Spleen (tissue), 11 donors: Measurements from ENCODE around the gene TP63. TPM values are rescaled to one million over a fixed set of nuclear protein-coding genes. Genes with fewer than 3 reads are reported as not detected.

Source experiments
- DNase-seq: peaks from one replicate; pipeline ENCODE4 v3.0.0-alpha.2; 2020
- H3K27ac ChIP-seq, 8 donors: fragments of 200-600 bp; sonication (generic) in 7 of 8; 1 replicate in 4 of 8; 2 replicates in 4 of 8; pipeline versions ENCODE4 v1.5.0 to v1.8.0; 2016 to 2021; ENCODE audit warnings: inconsistent platforms in 4 of 8, mild to moderate bottlenecking in 4 of 8, moderate library complexity in 1 of 8
- H3K27me3 ChIP-seq, 7 donors: fragments of 200-600 bp; sonication (generic) in 6 of 7; replicated peaks in 1 of 7; 1 replicate in 4 of 7; 2 replicates in 3 of 7; pipeline versions ENCODE4 v1.5.0 to v1.8.0; 2016 to 2021; ENCODE audit warnings: inconsistent platforms in 3 of 7, mild to moderate bottlenecking in 1 of 7
- H3K36me3 ChIP-seq, 6 donors: fragments of 200-600 bp; sonication (generic) in 5 of 6; 1 replicate in 4 of 6; 2 replicates in 2 of 6; pipeline versions ENCODE4 v1.5.0 to v1.8.0; 2016 to 2021; ENCODE audit warnings: inconsistent platforms in 2 of 6
- H3K4me1 ChIP-seq, 6 donors: fragments of 200-600 bp; sonication (generic) in 5 of 6; 1 replicate in 3 of 6; 2 replicates in 3 of 6; pipeline versions ENCODE4 v1.5.0 to v1.8.0; 2016 to 2021; ENCODE audit warnings: inconsistent platforms in 3 of 6
- H3K4me3 ChIP-seq, 8 donors: fragments of 200-600 bp; sonication (generic) in 7 of 8; 1 replicate in 4 of 8; 2 replicates in 4 of 8; pipeline versions ENCODE4 v1.5.0 to v1.8.0; 2016 to 2021; ENCODE audit warnings: inconsistent platforms in 4 of 8, mild to moderate bottlenecking in 4 of 8, moderate library complexity in 2 of 8
- H3K9me3 ChIP-seq, 8 donors: fragments of 200-600 bp; sonication (generic) in 7 of 8; 1 replicate in 4 of 8; 2 replicates in 4 of 8; pipeline versions ENCODE4 v1.5.0 to v1.8.0; 2016 to 2021; ENCODE audit warnings: inconsistent platforms in 4 of 8
- POLR2A ChIP-seq, 3 donors: fragments of 450-650 bp; IDR thresholded peaks; one replicate each; pipeline ENCODE4 v1.5.1; 2017; ENCODE audit warnings: antibody characterized with exemption in 3 of 3, mild to moderate bottlenecking in 1 of 3
- POLR2AphosphoS5 ChIP-seq, 3 donors: sonication (generic); formaldehyde crosslinking; IDR thresholded peaks; one replicate each; pipeline ENCODE4 v1.5.1; 2017; ENCODE audit warnings: antibody characterized with exemption in 3 of 3
- WGBS, 5 donors: extraction: QIAGEN DNeasy Blood & Tissue Kit in 3 of 5; methylation state at CpG; one replicate each; pipeline versions ENCODE4 v1.1.5 to v1.1.7; 2013 to 2018; 5-methylcytosine and 5-hydroxymethylcytosine counted together
- intact Hi-C: fragments of 100-400 bp; cut with DNase I; formaldehyde crosslinking; loops from one replicate; pipeline ENCODE4 v1.15.0; 2023; ENCODE audit warnings: low total_unique reads
- polyA plus RNA-seq, 3 donors: library from polyadenylated mRNA; stranded (reverse); fragments of 200-250 nt; gene quantifications; one replicate each; pipeline ENCODE4 v1.2.1, GENCODE V29; 2013
- total RNA-seq, 7 donors: library from RNA; depleted of rRNA in 3 of 7; stranded (reverse); fragments of >200 nt in 3 of 7; fragmentation: NEBNext Ultra II Directional in 4 of 7; extraction: Animal tissue kit (Norgen Biotek cat#: 25700) in 4 of 7; gene quantifications; one replicate each; pipeline versions ENCODE4 v1.1.0 to v1.2.1, GENCODE V29; 2016 to 2021
- TF ChIP-seq, protein P1 (sequence below), 11 experiments: fragments of 200-600 bp in 7 of 11; fragments of 450-650 bp in 4 of 11; sonication (generic) in 4 of 11; IDR thresholded peaks in 8 of 11; conservative IDR thresholded peaks in 3 of 11; 1 replicate in 7 of 11; 2 replicates in 4 of 11; pipeline versions ENCODE4 v1.4.0 to v1.8.0; 2016 to 2021; ENCODE audit warnings: antibody characterized with exemption in 11 of 11, inconsistent platforms in 4 of 11, mild to moderate bottlenecking in 1 of 11
- donor health status: healthy with polysubstance abuse.
- donor health status: DM: no; HTN: no; CAD: no; lungs with moderate emphysema.
- donor health status: DM: no; HTN: no; CAD: no.
- donor health status: Bipolar disorder and iron deficiency.
- donor health status: healthy.
- donor health status: DM: no; HTN: no; CAD: no.
- donor health status: DM: yes; HTN: yes; CAD: no.

The TP63 gene
- total and polyA plus RNA-seq, 10 donors, result 0.09 to 0.68 (median 0.29) TPM

DNA sequence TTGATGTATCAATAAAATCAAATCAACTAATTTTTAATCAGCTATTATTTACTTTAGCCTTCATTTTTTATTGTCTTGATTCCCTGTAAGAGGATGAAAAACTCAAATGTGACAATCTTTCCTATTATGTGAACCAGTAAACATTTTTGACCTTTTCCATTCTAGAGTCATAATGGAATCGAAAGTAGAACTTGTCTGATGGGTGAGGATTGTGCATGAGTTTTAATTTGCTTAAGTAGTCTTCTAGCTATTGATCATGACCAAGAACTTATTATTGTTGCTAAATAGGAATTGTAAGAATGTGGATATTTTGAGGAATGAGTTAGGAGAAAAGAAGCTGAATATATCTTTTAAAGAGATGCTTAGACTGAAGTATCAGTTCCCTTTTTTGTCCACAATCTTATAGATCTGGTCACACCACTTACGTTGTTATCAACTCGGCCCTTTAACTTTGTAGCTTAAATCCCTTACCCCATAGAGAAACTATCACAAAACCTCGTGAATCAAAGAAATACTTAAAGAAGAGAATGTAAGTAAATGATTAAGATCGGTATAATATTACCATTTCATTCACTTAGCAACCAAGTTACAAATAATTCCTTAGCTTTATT lies 147.3 kb downstream of the TP63 start:
- intact Hi-C loops, result no loop called here
- DNase-seq, result no peak
- Histone ChIP-seq H3K4me1 (peaks cover 0 to 4% (median 0%) of the 10 kb centered on the region in 6 donors), H3K4me3 (no peak overlapping the region), H3K36me3 (no peaks in the 10 kb centered on the region), H3K27me3 (no peaks in the 10 kb centered on the region), H3K27ac (no peak overlapping the region), H3K9me3 (no peaks in the 10 kb centered on the region)
- WGBS, 5 donors, result 80 to 89% (median 85%) methylated on average over 5 of the region's 5 CpGs
- no peak for TF ChIP-seq POLR2AphosphoS5 (IDR thresholded peaks at IDR 0.05)
- TF ChIP-seq, protein P1, sequence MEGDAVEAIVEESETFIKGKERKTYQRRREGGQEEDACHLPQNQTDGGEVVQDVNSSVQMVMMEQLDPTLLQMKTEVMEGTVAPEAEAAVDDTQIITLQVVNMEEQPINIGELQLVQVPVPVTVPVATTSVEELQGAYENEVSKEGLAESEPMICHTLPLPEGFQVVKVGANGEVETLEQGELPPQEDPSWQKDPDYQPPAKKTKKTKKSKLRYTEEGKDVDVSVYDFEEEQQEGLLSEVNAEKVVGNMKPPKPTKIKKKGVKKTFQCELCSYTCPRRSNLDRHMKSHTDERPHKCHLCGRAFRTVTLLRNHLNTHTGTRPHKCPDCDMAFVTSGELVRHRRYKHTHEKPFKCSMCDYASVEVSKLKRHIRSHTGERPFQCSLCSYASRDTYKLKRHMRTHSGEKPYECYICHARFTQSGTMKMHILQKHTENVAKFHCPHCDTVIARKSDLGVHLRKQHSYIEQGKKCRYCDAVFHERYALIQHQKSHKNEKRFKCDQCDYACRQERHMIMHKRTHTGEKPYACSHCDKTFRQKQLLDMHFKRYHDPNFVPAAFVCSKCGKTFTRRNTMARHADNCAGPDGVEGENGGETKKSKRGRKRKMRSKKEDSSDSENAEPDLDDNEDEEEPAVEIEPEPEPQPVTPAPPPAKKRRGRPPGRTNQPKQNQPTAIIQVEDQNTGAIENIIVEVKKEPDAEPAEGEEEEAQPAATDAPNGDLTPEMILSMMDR (IDR thresholded peaks at IDR 0.05 in 8 of 11, conservative IDR thresholded peaks at IDR 0.05 in 3 of 11), result no peak

- H3K27me3 ChIP-seq, result no peaks in the 10 kb centered on the region
- no peaks in the 10 kb centered on the region for H3K36me3 ChIP-seq
- TF ChIP-seq POLR2AphosphoS5 (IDR thresholded peaks at IDR 0.05), result no peak
- no peak for TF ChIP-seq POLR2A (IDR thresholded peaks at IDR 0.05)
- TF ChIP-seq, protein P1 (IDR thresholded peaks at IDR 0.05 in 8 of 11, conservative IDR thresholded peaks at IDR 0.05 in 3 of 11), result no peak
- intact Hi-C loops, result no loop called here
- WGBS, 5 donors, result 85 to 94% (median 88%) methylated on average over 3 of the region's 3 CpGs
- no peak overlapping the region for H3K4me3 ChIP-seq
- H3K9me3 ChIP-seq, result no peaks in the 10 kb centered on the region
- no peak overlapping the region for H3K27ac ChIP-seq
- peaks cover 0 to 4% (median 0%) of the 10 kb centered on the region in 6 donors for H3K4me1 ChIP-seq
- no peak for DNase-seq
Measured at GRCh38 chr3:189779166-189779565, 148.0 kb downstream of the TP63 start.

- Histone ChIP-seq H3K4me1 (peaks cover 0 to 4% (median 0%) of the 10 kb centered on the region in 6 donors), H3K4me3 (no peak overlapping the region), H3K9me3 (no peaks in the 10 kb centered on the region), H3K36me3 (no peaks in the 10 kb centered on the region), H3K27ac (no peak overlapping the region), H3K27me3 (no peaks in the 10 kb centered on the region)
- intact Hi-C loops, result no loop called here
- DNase-seq, result no peak
- 78 to 96% (median 92%) methylated on average over 6 of the region's 6 CpGs for WGBS, 5 donors
- TF ChIP-seq POLR2A (IDR thresholded peaks at IDR 0.05) (no peak), POLR2AphosphoS5 (IDR thresholded peaks at IDR 0.05) (no peak)
- TF ChIP-seq, protein P1 (IDR thresholded peaks at IDR 0.05 in 8 of 11, conservative IDR thresholded peaks at IDR 0.05 in 3 of 11), result no peak
Measured at GRCh38 chr3:189780546-189781270, 149.5 kb downstream of the TP63 start.

DNA sequence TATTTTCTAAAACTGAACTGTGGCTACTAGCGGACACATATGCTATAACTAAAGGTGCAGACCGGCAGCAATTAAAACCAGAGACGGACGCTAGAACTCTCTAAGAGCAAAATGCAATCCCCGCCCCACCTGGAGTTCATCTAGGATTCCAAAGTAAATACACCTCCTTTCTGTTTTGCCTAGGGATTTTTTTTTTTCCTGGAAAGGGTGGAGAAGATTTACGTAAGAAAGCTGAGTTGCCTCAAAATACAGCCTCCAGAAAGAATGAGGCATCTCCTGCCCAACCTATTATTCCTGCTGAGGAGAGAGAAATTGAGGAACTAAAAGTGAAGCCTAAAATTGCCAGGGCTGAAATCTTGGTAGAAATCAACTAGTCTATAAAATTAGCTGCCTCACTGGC lies 150.2 kb downstream of the TP63 start:
- Histone ChIP-seq H3K4me3 (no peak overlapping the region), H3K27ac (no peak overlapping the region), H3K4me1 (peaks cover 0 to 3% (median 0%) of the 10 kb centered on the region in 6 donors), H3K9me3 (no peaks in the 10 kb centered on the region), H3K27me3 (no peaks in the 10 kb centered on the region), H3K36me3 (no peaks in the 10 kb centered on the region)
- 81 to 97% (median 93%) methylated on average over 6 of the region's 6 CpGs for WGBS, 5 donors
- no peak for DNase-seq
- TF ChIP-seq POLR2AphosphoS5 (IDR thresholded peaks at IDR 0.05) (no peak), POLR2A (IDR thresholded peaks at IDR 0.05) (no peak)
- TF ChIP-seq, protein P1 (IDR thresholded peaks at IDR 0.05 in 8 of 11, conservative IDR thresholded peaks at IDR 0.05 in 3 of 11), result no peak
- intact Hi-C loops, result no loop called here
